Measurements from ENCODE around the gene IFNLR1. TPM values are rescaled to one million over a fixed set of nuclear protein-coding genes. Genes with fewer than 3 reads are reported as not detected.

IFNLR1 gene
- total RNA-seq, 2 donors from 2014 or later = 7.9 to 16.8 TPM

GRCh38 chr1:24193046-24193445 is 6.0 kb upstream of the IFNLR1 start:
- Histone ChIP-seq H3K36me3 (no peaks in the 10 kb centered on the region), H3K27ac (no peak overlapping the region), H3K4me1 (no peaks in the 10 kb centered on the region), H3K4me3 (no peak overlapping the region), H3K9me3 (no peaks in the 10 kb centered on the region), H3K27me3 (no peaks in the 10 kb centered on the region), H3K9ac (ENCODE audit: low read depth in 2 of 2, low read length in 2 of 2) (no peak overlapping the region)
- intact Hi-C loops (cut with DNase I) = no loop called here
- DNase-seq = no peak
- no peak for TF ChIP-seq CTCF (IDR thresholded peaks at IDR 0.05)

GRCh38 chr1:24191860-24192259 is 4.8 kb upstream of the IFNLR1 start:
- H3K36me3 ChIP-seq = no peaks in the 10 kb centered on the region
- no peak for TF ChIP-seq CTCF (IDR thresholded peaks at IDR 0.05)
- no peak overlapping the region for H3K4me3 ChIP-seq
- no peak for DNase-seq
- intact Hi-C loops (cut with DNase I) = no loop called here
- H3K27me3 ChIP-seq = no peaks in the 10 kb centered on the region
- H3K4me1 ChIP-seq = no peaks in the 10 kb centered on the region
- peak overlapping the region; percentile 51 for H3K27ac ChIP-seq
- H3K9me3 ChIP-seq = no peaks in the 10 kb centered on the region
- H3K9ac ChIP-seq (ENCODE audit: low read depth in 2 of 2, low read length in 2 of 2) = no peak overlapping the region

GRCh38 chr1:24190983-24191461 is 3.9 kb upstream of the IFNLR1 start:
- TF ChIP-seq CTCF (IDR thresholded peaks at IDR 0.05) = no peak
- Histone ChIP-seq H3K36me3 (no peaks in the 10 kb centered on the region), H3K27ac (peak overlapping the region; percentile 51), H3K4me1 (no peaks in the 10 kb centered on the region), H3K27me3 (no peaks in the 10 kb centered on the region), H3K9ac (ENCODE audit: low read depth in 2 of 2, low read length in 2 of 2) (no peak overlapping the region), H3K4me3 (no peak overlapping the region), H3K9me3 (no peaks in the 10 kb centered on the region)
- intact Hi-C loops (cut with DNase I) = no loop called here
- no peak for DNase-seq

- Histone ChIP-seq H3K4me1 (no peaks in the 10 kb centered on the region), H3K9ac (ENCODE audit: low read depth in 2 of 2, low read length in 2 of 2) (no peak overlapping the region), H3K9me3 (no peaks in the 10 kb centered on the region), H3K4me3 (no peak overlapping the region), H3K27me3 (no peaks in the 10 kb centered on the region), H3K36me3 (no peaks in the 10 kb centered on the region), H3K27ac (no peak overlapping the region)
- TF ChIP-seq CTCF (IDR thresholded peaks at IDR 0.05) = no peak
- intact Hi-C loops (cut with DNase I) = no loop called here
- DNase-seq = no peak
Measured at GRCh38 chr1:24189528-24189927, 2.4 kb upstream of the IFNLR1 start.

- intact Hi-C loops (cut with DNase I) = no loop called here
- H3K9me3 ChIP-seq = no peaks in the 10 kb centered on the region
- no peak for DNase-seq
- peak overlapping the region; percentile 59 to 87 for H3K9ac ChIP-seq (ENCODE audit: low read depth in 2 of 2, low read length in 2 of 2)
- peak overlapping the region; percentile 41 for H3K4me3 ChIP-seq
- H3K27ac ChIP-seq = peak overlapping the region; percentile 60
- TF ChIP-seq CTCF (IDR thresholded peaks at IDR 0.05) = no peak
- H3K36me3 ChIP-seq = no peaks in the 10 kb centered on the region
- no peaks in the 10 kb centered on the region for H3K27me3 ChIP-seq
- no peaks in the 10 kb centered on the region for H3K4me1 ChIP-seq
Measured at GRCh38 chr1:24186711-24186992, 437 bp downstream of the IFNLR1 start.
